Mesodermal cell (in vitro differentiated cells): ENCODE data around the gene LSAMP.

Experiments used
- H3K27ac ChIP-seq: 2 replicates; pipeline ENCODE4 v1.7.0; 2013; ENCODE audit warnings: mild to moderate bottlenecking, low read depth, low read length, moderate library complexity; ENCODE audit not compliant: severe bottlenecking
- H3K36me3 ChIP-seq: 2 replicates; pipeline ENCODE4 v1.7.1; 2013; ENCODE audit warnings: mild to moderate bottlenecking, low read length, moderate library complexity; ENCODE audit not compliant: control insufficient read depth, insufficient read depth
- H3K4me1 ChIP-seq: one replicate; pipeline ENCODE4 v1.7.1; 2013; ENCODE audit warnings: mild to moderate bottlenecking, low read length; ENCODE audit not compliant: insufficient read depth, control insufficient read depth, poor library complexity, severe bottlenecking
- H3K4me3 ChIP-seq: 2 replicates; pipeline ENCODE4 v1.7.0; 2013; ENCODE audit warnings: low read length, control low read depth, mild to moderate bottlenecking; ENCODE audit not compliant: insufficient read depth, poor library complexity, severe bottlenecking; ENCODE audit errors: extremely low read depth
- H3K9me3 ChIP-seq: 2 replicates; pipeline ENCODE4 v1.7.1; 2013; ENCODE audit warnings: mild to moderate bottlenecking, low read length, moderate library complexity; ENCODE audit not compliant: control insufficient read depth
- WGBS, 2 experiments: methylation state at CpG; one replicate each; pipeline ENCODE4 v1.1.5; 2013; ENCODE audit warnings: missing lambda C conversion rate in 2 of 2; ENCODE audit not compliant: insufficient coverage in 2 of 2; 5-methylcytosine and 5-hydroxymethylcytosine counted together

The LSAMP gene

GRCh38 chr3:115999613-116000012, 445.7 kb downstream of the LSAMP start:
- no peaks in the 10 kb centered on the region for H3K36me3 ChIP-seq
- no peak overlapping the region for H3K27ac ChIP-seq
- peaks cover 7% of the 10 kb centered on the region for H3K4me1 ChIP-seq
- H3K4me3 ChIP-seq, result no peak overlapping the region
- 51 to 57% methylated on average over 3 to 4 of the region's 4 CpGs for WGBS, 2 experiments
- H3K9me3 ChIP-seq, result peaks cover 8% of the 10 kb centered on the region

- H3K4me1 ChIP-seq, result peaks cover 7% of the 10 kb centered on the region
- no peak overlapping the region for H3K27ac ChIP-seq
- H3K4me3 ChIP-seq, result no peak overlapping the region
- WGBS, 2 experiments, result 69 to 75% methylated on average over 2 to 3 of the region's 5 CpGs
- peaks cover 8% of the 10 kb centered on the region for H3K9me3 ChIP-seq
- no peaks in the 10 kb centered on the region for H3K36me3 ChIP-seq
Observed at GRCh38 chr3:115999001-115999585, 446.2 kb downstream of the LSAMP start.

- Histone ChIP-seq H3K9me3 (peaks cover 8% of the 10 kb centered on the region), H3K4me1 (peaks cover 7% of the 10 kb centered on the region), H3K4me3 (no peak overlapping the region), H3K36me3 (no peaks in the 10 kb centered on the region), H3K27ac (no peak overlapping the region)
- 83 to 86% methylated on average over 2 to 3 of the region's 3 CpGs for WGBS, 2 experiments
Observed at GRCh38 chr3:115996420-115997108, 448.7 kb downstream of the LSAMP start.

- no peaks in the 10 kb centered on the region for H3K9me3 ChIP-seq
- no peaks in the 10 kb centered on the region for H3K4me1 ChIP-seq
- WGBS, 2 experiments, result no CpG with 5 or more reads among the region's 4 CpGs
- H3K27ac ChIP-seq, result no peak overlapping the region
- H3K36me3 ChIP-seq, result no peaks in the 10 kb centered on the region
- H3K4me3 ChIP-seq, result no peak overlapping the region
Observed at GRCh38 chr3:115990669-115991068, 454.6 kb downstream of the LSAMP start.

GRCh38 chr3:115989684-115990421, 455.4 kb downstream of the LSAMP start:
- Histone ChIP-seq H3K27ac (no peak overlapping the region), H3K36me3 (no peaks in the 10 kb centered on the region), H3K4me3 (no peak overlapping the region), H3K4me1 (no peaks in the 10 kb centered on the region), H3K9me3 (no peaks in the 10 kb centered on the region)
- WGBS, 2 experiments, result 30 to 63% methylated on average over 2 of the region's 5 CpGs

- Histone ChIP-seq H3K9me3 (no peaks in the 10 kb centered on the region), H3K36me3 (no peaks in the 10 kb centered on the region), H3K27ac (no peak overlapping the region), H3K4me1 (no peaks in the 10 kb centered on the region), H3K4me3 (no peak overlapping the region)
- WGBS, 2 experiments, result no CpG with 5 or more reads among the region's 2 CpGs
Observed at GRCh38 chr3:115986555-115987207, 458.6 kb downstream of the LSAMP start.

GRCh38 chr3:115982629-115983028, 462.7 kb downstream of the LSAMP start:
- Histone ChIP-seq H3K9me3 (no peaks in the 10 kb centered on the region), H3K4me3 (no peak overlapping the region), H3K36me3 (no peaks in the 10 kb centered on the region), H3K27ac (no peak overlapping the region), H3K4me1 (no peaks in the 10 kb centered on the region)
- WGBS, 2 experiments, result no CpG with 5 or more reads among the region's 2 CpGs

- Histone ChIP-seq H3K36me3 (no peaks in the 10 kb centered on the region), H3K4me3 (no peak overlapping the region), H3K9me3 (no peaks in the 10 kb centered on the region), H3K4me1 (no peaks in the 10 kb centered on the region), H3K27ac (no peak overlapping the region)
- WGBS, 2 experiments, result 80% methylated on average over 1 of the region's 3 CpGs; no CpG with 5 or more reads in 1 of the 2 experiments
Observed at GRCh38 chr3:115982108-115982507, 463.2 kb downstream of the LSAMP start.

GRCh38 chr3:115980709-115981108, 464.6 kb downstream of the LSAMP start:
- no CpG with 5 or more reads among the region's 3 CpGs for WGBS, 2 experiments

GRCh38 chr3:115977866-115978265, 467.4 kb downstream of the LSAMP start:
- H3K27ac ChIP-seq, result no peak overlapping the region
- no peaks in the 10 kb centered on the region for H3K9me3 ChIP-seq
- WGBS, 2 experiments, result 65 to 72% methylated on average over 2 of the region's 4 CpGs
- H3K4me3 ChIP-seq, result no peak overlapping the region
- no peaks in the 10 kb centered on the region for H3K36me3 ChIP-seq
- peaks cover 7% of the 10 kb centered on the region for H3K4me1 ChIP-seq

More at GRCh38 chr3:115980709-115981108, 464.6 kb downstream of the LSAMP start:
- Histone ChIP-seq H3K27ac (no peak overlapping the region), H3K4me1 (peaks cover 3% of the 10 kb centered on the region), H3K9me3 (no peaks in the 10 kb centered on the region), H3K36me3 (no peaks in the 10 kb centered on the region), H3K4me3 (no peak overlapping the region)
